ENCODE results near the gene VAV2.
"Not testable (repeated sequence)": the region's sequence is repeated elsewhere in the genome, so short reads cannot be mapped to it uniquely, and the experiment has no call there.

The VAV2 gene

DNA sequence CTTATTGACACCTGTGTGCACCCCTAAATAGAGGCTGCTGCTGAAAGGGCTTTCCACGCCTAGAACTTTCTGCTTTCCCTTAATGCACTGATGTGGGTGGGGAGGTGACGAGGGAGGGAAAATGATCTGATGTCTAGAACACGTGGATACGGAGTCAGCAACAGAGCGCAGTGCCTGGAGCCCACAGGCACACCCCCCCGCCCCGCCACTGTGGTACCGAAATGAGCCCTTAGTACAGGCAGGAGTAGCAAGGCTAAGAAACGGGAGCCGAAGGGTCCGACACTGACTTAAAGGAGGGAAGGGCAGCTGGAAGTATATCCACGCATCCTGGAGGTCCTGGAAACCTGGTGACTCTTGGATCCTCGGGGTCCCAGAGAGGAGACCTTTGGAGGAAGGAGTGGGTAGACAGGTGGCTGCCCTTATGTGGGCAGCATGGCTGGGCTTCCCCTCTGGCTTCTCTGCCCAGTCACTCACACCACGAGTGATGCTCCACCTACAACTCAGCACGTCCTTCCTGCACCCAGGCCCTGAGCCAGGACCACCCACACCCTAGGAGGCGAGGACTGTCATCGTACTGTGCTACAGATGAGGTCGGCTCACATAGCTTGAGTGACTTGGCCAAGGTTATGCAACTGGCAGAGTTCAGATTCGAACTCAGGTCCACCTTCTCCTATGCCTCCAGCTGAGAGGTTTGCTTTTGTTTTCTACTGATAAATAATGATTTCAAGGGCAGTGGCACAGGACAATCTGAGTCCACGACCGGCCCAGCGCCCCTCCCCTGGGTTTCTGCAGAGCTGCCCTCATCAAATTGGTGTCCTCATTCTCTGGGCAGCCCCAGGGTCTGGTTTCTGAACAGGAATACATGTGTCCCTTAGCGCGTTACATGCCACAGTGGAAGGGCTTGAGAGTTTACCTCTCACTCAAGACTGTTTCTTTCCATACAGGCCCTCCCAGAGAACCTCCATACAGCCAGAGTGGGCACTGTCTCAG, 4.7 kb upstream of the VAV2 start:
- DNase-seq: no peak

DNA sequence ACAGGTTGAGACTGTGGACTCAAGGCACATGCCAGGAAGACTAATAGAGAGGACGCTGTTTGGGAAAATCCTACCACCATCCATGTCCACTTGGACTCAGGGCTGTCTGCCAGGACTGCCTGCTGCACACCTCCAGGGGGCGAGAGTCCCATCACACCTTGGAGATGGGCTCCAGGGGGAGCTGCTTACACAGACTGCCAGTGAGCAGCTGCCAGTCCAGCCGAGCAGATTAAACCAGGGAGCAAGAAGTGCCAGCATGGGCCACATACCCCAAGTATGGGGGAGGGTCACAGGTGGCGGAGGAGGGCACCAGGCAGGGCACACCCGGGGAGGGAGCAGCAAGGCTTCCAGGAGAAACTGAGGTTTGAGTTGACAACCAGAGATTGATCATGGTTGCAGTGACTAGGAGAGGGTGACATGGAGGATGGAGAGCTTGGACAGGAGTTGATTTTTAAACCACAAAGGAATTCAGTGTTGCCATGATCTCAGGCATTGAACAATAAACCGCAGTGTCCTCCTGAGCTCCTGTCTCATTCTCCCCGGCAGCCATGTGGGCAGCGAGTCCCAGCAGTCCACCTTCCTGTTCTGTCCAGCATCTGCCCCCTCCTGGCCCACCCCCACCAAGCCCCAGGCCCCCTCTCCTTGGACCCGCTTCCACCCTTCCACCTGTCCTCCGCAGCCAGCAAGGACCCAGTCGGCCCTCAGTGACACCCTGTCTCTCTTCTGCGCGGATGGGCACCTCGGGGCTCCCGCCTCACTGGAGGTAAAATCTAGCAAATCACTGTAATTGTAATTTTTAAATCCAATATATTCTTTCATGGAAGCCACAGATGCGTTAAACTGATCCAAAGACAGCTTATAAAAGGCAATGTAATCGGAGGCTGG, 3.1 kb upstream of the VAV2 start:
- no peak for DNase-seq

DNA sequence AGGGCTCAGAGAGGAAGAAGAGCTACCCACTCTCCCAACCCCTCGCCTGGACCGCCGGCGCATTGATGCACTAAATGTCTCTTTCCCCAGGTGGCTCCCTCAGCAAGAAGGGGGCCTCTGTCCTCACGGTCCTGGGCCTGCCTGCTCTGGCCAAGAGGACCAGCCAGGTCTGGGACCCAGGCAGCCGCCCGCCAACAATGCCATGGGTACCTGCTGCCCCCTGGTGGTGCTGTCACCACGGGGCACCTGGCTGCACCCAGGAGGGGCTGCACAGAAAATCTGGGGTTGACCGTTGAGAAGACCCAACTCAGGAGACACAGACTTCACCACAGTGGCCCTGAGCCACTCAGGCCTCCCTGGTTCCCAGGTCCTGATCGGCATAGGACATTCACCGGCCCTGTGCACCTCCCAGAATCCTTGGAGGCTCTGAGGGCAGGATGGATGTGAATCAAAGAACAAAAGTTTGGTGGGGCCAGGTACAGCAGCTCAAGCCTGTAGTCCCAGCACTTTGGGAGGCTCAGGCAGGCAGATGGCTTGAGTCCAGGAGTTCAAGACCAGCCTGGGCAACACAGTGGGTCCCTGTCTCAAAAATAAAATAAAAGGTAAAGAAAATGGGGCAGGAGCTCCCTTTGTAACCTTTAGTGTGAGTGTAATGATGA, 2.4 kb upstream of the VAV2 start:
- no peak for DNase-seq

DNA sequence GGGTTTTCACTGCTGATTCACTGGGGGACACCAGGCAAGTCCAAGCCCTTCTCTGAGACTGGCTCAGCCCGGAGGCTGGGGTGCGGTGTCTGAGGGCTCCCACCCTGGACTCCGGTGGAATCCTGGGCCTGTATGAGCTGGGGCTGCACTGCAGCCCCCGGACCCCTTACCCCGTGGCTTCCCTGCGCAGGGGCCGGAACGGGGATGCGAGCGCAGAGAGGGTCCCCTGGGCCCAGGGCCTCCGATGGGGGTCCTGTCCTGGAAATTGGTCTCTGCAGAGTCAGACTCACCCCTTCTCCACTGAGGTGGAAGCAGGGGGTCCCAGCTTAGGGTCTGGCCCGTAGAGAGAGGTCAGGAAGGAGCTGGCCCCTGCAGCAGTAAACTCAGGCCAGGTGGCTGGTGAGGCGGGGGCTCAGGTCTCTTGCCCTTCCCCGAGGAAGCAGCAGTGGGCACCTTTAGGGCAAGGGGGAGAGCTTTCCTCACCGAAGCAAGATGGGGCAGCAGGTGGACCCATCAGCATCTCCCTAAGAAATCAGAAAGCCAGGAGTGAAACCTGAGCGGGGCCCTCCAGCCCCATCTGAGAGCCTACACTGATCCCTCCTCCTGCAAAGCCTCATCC, 1.6 kb upstream of the VAV2 start:
- DNase-seq: no peak

DNA sequence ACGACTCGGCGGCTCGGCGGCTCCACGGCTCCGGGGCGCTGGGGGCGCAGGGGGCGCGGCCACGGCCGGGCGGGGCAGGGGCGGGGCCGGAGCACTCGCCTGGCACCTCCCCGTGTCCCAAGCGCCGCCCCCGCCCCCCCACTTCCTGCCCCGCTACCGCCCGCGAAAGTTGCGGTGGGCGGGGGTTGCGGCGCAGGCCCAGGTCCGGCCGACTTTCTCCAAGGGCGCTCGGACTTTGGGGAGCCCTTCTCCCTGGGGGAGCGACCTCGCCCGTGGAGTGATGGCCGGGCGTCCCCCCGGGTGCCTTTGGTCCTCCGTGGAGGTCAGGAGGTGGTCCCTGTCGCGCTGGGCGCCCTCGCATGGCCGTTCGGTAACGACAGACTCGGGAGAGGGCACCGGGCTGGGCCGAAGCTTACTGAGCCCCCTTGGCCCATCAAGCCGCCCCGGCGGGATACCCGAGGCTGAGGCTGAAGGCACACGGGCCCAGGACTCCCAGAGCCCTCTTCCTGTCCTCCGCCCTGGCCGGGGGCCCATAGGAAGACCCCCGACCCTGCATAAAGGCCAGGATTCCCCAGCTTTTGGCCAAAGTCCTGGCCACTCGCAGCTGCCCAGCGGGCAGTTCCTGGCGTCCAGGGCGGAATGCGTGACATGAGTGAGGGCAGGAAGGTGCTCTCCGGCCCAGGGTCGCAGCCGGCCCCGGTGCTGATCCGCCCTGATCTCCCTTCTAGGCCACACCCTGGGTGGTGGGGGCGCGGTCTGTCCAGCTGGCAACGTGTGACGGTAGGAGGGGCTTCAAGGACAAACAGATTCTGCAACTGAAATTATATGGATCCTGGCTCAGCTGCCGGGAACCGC, 883 bp upstream of the VAV2 start:
- DNase-seq: no peak

DNA sequence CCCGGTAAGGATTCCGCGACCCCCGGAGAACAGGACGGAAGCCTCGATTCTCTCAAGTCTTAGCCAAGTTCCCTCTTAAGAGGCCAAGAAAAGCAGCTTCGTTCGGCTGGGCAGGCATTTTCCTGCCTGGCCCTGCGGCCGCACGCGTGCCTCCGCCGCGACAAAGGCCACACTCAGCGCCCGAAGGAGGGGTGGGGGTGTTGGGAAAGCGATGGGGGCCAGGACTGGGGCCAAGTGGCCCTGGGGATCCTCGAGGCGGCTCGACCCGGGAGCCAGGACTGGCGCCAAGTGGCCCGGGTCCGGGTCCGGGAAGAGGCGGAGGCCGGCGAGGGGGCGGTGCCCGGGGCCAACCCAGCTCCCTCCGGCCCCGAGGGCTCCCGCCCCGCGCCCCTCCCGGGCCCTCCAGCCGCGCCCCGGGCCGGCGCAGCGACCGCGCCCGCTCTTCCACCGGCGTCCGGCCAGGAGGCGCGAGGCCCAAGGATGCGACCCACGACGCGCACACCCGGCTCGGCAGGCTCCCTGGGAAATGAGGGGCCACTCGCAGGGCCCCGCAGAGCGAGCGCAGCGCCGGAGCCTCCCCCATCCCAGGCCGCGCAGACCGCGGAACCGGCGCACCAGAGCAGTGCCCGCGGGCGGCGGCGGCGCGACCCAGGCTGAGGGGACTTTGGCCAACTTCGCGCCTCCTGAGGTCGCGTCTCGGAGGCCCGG, 756 bp downstream of the VAV2 start:
- no peak for DNase-seq

DNA sequence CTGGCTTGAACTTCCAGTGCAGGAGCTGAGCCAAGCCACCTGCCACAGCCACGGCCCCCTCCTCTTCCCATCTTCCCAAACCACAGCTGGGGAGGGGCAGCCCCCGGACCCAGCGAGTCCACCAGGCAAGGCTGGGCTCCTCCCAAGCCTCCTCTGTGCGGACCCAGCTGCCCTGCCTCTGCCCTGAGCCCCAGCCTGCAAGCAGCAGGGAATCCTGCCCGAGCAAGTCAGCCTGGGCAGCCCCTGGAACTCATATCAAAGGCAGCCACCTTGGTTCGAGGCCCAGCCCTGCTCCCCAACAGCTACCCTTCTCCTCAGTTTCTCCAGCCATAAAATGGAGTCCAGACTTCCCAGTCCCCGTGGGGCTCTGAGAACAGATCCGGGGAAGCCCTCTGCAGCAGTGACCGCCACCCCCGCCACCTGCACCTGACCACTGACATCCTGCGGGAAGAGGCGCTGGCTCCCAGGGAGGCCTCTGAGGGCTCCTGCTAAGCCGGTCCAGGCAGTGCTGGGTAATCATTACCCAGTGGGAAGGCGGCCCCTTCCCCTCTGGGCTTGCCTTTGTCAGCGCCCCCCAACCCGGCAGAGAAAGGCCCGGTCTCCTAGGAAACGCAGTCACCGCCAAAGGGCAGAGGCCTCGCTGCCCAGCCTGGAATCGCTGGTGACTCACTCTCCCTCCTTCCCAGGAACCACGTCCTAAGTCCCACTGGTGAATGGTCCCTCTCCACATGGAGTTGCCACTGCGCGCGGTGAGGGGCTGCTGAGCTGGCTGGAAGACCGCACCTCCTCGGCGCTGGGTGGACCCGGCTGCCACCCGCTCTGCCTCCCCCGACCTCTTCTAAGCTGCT, 1.5 kb downstream of the VAV2 start:
- no peak for DNase-seq

DNA sequence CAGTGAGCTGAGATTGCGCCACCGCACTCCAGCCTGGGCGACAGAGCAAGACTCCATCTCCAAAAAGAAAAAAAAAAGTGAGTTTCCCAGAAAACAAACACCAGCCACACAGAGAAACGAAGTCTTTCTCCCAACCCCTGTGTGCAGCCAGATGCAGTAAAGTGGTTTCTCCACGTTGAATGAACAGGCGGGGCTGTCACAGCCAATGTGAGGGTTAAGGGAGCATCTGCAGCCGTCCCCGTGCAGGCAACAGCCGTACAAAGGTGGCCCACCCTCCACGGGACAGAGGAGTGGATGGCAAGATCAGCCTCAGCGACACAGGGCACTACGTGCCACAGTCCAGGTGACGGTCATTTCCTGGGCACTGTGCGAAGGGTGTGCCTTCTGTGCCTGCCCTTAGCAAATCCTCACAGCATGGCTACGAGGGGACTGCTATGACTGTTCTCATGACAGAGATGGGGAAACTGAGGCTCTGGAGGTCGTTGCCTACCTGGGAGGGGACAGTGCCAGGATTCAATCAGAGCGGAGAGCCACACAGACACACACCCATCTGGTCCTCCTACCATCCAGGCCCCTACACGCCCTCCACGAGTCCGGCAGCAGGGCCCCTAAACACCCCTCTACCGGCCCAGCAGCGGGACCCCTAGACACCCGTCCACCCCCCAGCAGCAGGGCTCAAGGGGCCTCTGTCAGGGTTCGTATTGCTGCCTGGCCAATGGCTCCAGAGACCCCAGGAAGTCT, 2.3 kb downstream of the VAV2 start:
- DNase-seq: no peak

DNA sequence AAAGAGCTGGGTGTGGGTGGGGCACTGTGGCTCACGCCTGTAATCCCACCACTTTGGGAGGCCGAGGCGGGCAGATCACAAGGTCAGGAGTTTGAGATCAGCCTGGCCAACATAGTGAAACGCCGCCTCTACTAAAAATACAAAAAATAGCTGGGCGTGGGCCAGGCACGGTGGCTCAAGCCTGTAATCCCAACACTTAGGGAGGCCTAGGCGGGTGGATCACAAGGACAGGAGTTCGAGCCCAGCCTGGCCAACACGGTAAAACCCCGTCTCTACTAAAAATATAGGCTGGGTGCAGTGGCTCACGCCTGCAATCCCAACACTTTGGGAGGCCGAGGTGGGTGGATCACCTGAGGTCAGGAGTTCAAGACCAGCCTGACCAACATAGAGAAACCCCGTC, 3.4 kb downstream of the VAV2 start:
- not testable (repeated sequence) for DNase-seq

DNA sequence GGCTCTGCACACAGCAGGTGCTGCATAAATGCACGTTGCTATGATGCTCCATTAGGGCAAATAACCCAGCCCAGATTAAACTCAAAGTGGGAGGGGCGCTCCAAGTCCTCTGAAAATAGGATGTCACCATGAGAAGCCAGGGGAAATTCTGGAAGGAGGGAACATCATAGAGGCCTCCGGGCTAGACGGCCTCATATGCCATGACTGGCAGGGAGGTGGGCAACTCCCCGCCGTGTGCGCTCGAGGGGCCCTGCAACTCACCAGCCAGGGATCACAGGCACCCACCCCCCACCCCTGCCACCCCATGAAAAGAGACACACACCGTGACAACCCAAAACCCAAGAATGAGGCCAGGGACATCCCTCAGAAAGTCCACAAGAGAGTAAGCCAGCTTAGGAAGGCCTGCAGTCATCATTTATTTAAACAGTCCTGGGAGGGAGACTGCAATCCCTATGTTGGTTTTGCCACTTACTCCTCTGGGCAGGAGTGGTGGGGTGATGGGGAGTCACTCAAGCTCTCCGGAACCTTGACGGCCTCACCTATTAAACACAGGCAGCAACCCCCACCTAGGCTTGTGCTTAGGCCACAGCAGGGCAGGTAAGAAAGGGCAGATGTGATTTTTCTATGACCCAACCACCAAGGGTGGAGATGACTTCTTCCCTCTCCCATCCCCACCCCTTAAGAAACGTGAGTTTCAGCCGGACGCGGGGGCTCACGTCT, 4.0 kb downstream of the VAV2 start:
- DNase-seq: no peak

DNA sequence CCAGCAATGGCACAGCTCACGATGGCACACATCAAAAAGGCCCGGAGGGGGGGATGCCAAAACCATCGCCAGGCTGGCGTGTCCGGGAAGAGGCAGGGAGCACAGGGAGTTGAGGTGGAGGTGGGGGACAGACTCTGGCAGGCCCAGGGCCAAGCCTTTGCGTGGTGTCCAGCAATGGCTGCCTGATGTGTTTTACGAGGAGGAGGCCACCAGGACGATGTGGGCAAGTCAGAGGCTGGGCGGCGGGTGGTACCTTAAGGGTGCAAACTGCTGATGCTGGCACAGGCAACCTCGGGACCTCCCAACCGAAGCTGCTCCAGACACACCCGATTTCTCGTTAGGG, 4.7 kb downstream of the VAV2 start:
- no peak for DNase-seq

DNA sequence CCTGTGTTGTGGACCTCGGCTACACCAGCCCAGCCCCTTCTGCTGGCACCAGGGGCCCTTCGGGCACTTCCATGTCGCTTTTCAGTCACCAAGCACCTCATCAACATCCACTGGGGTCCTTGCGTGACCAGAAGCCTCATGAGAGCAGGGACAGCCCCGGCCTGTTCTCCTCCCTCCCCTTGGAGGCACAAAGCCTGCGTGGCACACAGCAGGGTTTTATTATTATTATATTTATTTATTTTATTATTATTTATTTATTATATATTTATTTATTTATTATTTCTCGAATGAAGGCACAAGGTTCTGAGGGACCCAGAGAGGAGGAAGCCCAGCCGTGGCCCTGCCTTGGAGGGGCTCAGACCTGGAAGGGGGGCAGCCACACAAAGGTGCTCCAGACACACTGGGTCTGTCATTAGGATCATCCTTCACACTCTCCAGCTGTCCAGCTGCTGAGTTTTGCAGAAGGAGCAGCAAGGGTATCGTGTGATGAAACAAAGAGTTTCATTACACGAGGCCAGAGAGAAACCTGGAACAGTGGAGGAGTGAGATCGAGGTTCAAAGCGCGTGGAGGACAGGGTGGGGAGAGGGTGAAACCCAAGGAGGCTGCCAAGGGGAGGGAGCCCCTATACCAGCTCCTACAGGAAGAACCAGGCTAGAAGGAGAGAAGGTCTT, 5.2 kb downstream of the VAV2 start:
- DNase-seq: no peak

DNA sequence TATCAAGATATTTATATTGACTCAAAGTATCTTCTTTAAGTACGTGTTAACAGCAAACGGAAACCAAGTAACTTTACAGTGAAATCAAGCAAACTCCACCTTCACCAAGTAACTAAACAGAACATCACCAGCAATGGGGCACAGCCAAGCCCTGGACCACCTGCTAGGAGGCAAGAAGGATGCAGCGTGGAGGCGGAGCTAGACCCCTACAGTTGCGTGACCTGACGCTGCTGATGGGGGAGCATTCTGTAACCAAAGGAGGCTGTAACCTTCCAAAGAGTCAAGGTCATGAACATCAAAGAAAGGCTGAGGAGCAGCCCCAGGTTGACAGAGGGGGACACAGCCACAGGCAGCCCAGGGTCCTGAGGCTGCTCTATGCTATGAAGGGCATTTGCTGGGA, 6.1 kb downstream of the VAV2 start:
- no peak for DNase-seq

DNA sequence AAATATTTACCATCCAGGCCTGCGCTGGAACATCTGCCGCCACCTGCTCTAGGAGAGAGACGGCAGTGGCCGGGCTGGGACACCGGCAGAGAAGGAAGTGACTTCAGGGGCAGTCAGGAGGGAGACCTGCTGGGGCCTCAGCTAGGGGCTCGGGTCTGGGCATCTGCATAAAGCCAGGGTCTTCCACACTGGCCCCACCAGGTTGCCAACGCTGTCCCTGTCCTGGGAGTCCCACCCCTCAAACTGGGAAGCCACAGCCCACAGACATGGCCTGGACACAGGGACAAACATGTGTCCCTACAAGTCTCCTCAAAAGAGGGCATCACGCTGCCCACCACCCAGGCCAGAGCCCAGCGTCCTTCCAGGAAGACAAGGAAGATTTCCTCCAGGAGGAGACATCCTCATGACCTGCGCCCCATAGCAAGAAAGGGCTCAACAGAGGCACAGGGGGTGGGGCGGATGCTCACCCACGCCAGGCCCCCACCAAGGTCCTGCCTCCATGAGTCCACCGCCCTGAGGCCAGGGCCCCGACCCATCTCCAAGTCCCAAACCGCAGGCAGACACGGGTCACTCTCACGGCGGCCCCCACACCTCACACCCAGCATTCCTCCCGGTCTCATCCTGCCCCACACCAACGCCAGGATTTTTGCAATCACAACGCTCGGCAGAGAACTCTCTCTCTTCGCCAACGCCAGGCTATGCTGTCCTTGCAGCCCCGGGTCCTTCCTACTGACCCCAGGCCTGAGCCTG, 9.0 kb downstream of the VAV2 start:
- DNase-seq: no peak

DNA sequence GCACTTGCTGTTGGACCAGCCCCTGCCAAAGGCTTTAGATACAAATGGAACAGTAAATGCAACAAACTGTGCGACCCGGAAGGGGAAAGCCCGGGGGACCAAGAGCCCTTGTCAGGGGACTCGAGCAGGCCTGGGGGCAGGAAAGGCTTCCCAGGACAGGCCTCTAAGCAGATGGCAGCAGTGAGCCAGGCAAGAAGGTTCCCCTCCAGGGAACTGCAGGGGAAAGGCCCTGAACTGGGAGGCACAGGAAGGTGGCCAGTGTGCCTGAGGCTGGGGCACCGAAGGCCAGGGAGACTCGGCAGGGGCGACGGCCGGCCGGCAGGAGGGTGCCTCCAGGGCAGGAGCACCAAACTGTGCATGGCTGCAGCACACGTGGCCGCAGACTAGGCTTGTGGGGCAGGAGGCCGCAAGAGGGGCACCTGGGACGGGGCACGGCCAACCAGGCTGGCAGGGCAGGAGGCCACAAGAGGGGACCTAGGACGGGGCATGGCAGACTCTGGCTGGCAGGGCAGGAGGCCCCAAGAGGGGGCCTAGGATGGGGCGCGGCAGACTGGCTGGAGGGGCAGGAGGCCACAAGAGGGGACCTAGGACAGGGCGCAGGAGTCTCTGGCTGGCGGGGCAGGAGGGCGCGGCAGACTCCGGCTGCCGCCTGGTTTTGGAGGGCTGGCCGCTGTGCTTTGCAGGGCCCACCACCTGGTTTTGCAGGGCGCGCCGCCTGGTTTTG, 10.0 kb downstream of the VAV2 start:
- DNase-seq: no peak

DNA sequence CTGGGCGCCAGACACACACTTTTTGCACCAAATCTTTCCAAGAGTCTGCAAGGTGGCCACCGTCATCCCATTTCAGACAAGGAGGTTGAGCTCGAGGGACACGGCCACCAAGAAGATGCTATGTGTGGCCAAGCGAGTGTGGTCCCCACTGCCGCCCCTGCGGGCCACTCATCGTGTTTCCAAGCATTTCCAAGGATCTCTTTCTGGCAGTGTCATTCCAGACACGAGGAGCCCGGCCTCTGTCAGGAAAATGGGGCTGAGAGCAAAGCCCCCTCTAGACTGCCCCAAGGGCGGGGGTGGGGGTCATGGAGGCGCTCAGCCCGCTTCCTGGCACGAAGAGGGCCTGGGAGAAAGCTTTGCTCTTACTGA, 10.6 kb downstream of the VAV2 start:
- DNase-seq: no peak

Measured in GF-D8 (cell line).